T-helper 1 cell treated with Interleukin-12 subunit alpha and Interleukin-12 subunit beta and Interleukin-4 antibody, amounts not matched to agents 30 μg/mL and 1 μg/mL, for 36 hours (primary cell): ENCODE data around the gene TOP2A.

Source experiments
- H3K27ac Mint-ChIP-seq: one replicate; pipeline ENCODE4 v1.8.0; 2021; ENCODE audit warnings: mild to moderate bottlenecking, mixed read lengths
- H3K27me3 Mint-ChIP-seq: one replicate; pipeline ENCODE4 v1.8.0; 2021; ENCODE audit warnings: low read depth, mixed read lengths
- H3K36me3 Mint-ChIP-seq: one replicate; pipeline ENCODE4 v1.8.0; 2021; ENCODE audit warnings: low read depth, mixed read lengths
- H3K4me1 Mint-ChIP-seq: one replicate; pipeline ENCODE4 v1.8.0; 2021; ENCODE audit warnings: low read depth, mixed read lengths
- H3K4me3 Mint-ChIP-seq: one replicate; pipeline ENCODE4 v1.8.0; 2021; ENCODE audit warnings: mild to moderate bottlenecking, moderate library complexity, mixed read lengths
- H3K9me3 Mint-ChIP-seq: one replicate; pipeline ENCODE4 v1.8.0; 2021; ENCODE audit warnings: mixed read lengths

Gene TOP2A, protein sequence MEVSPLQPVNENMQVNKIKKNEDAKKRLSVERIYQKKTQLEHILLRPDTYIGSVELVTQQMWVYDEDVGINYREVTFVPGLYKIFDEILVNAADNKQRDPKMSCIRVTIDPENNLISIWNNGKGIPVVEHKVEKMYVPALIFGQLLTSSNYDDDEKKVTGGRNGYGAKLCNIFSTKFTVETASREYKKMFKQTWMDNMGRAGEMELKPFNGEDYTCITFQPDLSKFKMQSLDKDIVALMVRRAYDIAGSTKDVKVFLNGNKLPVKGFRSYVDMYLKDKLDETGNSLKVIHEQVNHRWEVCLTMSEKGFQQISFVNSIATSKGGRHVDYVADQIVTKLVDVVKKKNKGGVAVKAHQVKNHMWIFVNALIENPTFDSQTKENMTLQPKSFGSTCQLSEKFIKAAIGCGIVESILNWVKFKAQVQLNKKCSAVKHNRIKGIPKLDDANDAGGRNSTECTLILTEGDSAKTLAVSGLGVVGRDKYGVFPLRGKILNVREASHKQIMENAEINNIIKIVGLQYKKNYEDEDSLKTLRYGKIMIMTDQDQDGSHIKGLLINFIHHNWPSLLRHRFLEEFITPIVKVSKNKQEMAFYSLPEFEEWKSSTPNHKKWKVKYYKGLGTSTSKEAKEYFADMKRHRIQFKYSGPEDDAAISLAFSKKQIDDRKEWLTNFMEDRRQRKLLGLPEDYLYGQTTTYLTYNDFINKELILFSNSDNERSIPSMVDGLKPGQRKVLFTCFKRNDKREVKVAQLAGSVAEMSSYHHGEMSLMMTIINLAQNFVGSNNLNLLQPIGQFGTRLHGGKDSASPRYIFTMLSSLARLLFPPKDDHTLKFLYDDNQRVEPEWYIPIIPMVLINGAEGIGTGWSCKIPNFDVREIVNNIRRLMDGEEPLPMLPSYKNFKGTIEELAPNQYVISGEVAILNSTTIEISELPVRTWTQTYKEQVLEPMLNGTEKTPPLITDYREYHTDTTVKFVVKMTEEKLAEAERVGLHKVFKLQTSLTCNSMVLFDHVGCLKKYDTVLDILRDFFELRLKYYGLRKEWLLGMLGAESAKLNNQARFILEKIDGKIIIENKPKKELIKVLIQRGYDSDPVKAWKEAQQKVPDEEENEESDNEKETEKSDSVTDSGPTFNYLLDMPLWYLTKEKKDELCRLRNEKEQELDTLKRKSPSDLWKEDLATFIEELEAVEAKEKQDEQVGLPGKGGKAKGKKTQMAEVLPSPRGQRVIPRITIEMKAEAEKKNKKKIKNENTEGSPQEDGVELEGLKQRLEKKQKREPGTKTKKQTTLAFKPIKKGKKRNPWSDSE (N-terminal part only)

DNA sequence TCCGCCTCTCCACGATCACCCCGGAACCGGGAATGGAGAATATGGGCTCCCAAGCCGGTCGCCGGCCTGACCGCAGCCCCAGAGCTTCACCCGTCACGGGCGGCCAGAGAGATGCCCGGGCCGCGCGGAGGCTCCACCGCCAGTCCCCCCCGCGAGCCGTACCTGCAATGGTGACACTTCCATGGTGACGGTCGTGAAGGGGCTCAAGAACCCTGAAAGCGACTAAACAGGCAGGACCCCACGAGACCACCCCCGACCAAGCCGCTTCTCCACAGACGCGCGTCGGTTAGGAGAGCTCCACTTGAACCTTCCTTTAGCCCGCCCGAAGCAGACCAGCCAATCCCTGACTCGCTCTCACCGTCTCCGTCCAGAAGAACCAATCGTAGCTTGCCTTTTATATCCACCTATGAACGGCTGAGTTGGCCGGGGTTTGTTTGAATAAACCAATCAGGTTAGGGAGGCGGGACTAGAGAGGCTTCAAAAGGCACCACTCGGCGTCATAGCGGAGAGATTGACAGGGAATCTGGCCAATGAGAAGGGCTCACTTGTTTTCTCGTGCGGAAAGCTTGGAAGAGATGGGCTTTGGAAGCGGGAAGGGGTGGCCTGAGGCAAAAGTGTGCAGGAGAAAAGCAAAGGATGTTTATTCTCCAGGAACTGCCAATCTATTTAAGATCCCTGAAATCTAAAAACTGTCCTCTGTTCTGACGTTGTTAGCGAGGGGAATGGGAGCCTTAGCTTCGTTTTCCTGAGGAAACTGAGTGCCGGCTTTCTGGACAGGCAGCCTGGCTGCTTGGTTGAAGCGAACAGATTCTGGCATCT lies at the start of gene TOP2A:
TOP2A (minus strand) TSS at position 288 of the 819 bp plus-strand sequence; CDS start at position 183, 105 bp downstream.
- H3K27ac Mint-ChIP-seq: peak within 1 kb of the TSS; percentile 95
- peak within 1 kb of the TSS; percentile 97 for H3K4me3 Mint-ChIP-seq
- H3K9me3 Mint-ChIP-seq: no peaks in the 10 kb centered on the region
- peaks cover 11% of the 10 kb centered on the region for H3K36me3 Mint-ChIP-seq
- H3K4me1 Mint-ChIP-seq: peaks cover 32% of the 10 kb centered on the region
- H3K27me3 Mint-ChIP-seq: peaks cover 3% of the 10 kb centered on the region

DNA sequence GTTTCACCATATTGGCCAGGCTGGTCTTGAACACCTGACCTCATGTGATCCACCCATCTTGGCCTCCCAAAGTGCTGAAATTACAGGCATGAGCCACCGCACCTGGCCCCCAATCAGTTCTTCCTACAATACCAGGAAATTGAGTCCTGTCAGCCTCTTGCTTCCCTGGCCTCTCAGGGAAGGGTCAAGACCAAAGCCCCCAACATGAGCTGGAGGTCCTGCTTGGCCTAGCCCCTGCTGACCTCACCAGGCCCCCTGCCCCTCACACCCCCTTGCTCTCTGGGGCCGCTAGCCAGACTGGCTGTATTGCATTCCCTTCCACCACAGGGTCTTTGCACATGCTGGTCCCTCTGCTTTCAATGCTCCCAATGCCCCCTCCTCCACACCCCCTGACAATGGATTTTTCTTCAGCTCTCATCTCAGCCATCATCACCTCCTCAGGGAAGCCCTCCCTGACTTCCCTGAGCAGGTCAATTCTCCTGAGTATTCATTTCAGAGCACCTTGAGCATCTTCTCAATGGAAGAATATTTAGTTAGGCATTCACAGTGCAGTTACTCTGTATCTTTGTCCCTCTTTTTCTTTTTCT lies 49.7 kb upstream of the TOP2A start:
- Mint-ChIP-seq H3K36me3 (no peaks in the 10 kb centered on the region), H3K4me3 (no peak overlapping the region), H3K27ac (no peak overlapping the region), H3K27me3 (peaks cover 14% of the 10 kb centered on the region), H3K4me1 (peaks cover 5% of the 10 kb centered on the region), H3K9me3 (no peaks in the 10 kb centered on the region)

DNA sequence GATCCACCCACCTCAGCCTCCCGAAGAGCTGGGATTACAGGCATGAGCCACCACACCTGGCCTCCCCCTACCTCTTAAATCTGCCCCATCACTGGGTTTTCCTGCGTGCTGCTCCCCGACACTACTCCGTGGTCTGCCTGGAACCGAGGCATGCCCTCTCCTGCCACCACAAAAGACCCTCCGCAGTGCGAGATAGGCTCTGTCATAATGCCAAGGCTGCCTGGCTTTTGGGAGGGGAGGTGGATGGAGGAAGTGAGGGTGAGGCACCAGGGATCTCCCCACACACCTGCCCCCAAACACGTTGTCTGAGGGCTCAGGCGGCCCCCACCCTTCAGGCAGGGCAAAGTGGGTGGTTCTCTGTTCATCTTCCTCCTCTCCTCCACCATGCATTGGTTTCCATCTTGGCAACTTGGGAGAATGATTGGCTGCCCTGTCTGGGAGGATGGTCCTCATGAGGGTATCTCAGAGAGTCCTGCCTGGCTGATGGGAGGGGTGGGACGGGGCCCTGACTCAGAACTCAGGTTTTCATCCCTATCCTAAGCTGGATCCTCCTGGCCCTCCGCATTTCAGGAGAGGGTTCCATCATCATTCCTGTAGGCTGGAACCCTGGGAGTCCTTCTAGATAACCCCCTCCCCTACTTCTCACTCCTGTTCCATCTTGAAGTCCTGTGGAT lies 48.7 kb upstream of the TOP2A start:
- no peaks in the 10 kb centered on the region for H3K9me3 Mint-ChIP-seq
- H3K4me1 Mint-ChIP-seq: peaks cover 3% of the 10 kb centered on the region
- no peaks in the 10 kb centered on the region for H3K36me3 Mint-ChIP-seq
- H3K27me3 Mint-ChIP-seq: peaks cover 14% of the 10 kb centered on the region
- H3K4me3 Mint-ChIP-seq: no peak overlapping the region
- no peak overlapping the region for H3K27ac Mint-ChIP-seq

DNA sequence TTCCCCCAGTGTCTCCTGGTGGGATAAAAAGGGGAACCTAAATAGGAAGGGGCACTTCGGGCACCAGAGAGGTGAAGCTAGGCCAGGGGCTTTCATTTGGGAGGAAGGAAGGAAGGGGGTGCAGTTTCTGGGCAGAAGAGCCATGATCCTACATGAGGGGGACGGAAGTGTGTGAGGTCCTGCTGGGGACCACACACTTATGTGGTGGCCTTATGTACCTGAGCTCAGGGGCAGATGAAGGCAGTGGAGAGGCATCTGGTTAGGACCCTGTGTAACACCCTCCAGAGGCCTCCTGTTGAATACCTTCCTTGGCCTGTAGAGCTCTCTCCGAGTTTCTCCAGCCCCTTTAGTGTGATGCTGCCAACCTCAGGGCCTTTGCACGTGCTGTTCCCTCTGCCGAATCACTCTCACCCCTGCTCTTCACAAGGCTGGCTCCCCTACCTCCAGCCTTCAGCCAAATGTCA lies 46.7 kb upstream of the TOP2A start:
- no peaks in the 10 kb centered on the region for H3K36me3 Mint-ChIP-seq
- no peak overlapping the region for H3K4me3 Mint-ChIP-seq
- H3K27ac Mint-ChIP-seq: peak overlapping the region; percentile 55
- H3K9me3 Mint-ChIP-seq: no peaks in the 10 kb centered on the region
- peaks cover 1% of the 10 kb centered on the region for H3K4me1 Mint-ChIP-seq
- H3K27me3 Mint-ChIP-seq: peaks cover 10% of the 10 kb centered on the region

DNA sequence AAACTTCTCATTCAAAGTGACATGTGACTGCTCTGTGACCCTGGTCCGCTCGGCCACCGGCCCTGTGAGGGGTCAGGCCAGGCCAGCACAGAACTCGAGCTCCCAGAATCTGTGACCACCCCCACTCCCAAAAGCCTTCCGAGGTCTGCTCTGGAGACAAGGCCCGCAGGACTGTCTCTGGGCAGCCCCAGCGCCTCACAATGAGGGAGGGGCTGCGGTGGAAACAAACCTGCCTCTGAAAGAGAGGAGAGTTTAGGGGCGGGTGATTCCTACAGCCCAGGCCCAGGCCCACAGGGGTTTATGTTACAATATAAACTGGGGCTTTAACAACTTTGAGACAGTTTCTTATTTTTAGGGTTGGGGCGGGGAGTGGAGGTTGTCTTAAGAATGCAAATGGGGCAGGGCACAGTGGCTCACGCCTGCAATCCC lies 45.4 kb upstream of the TOP2A start:
- Mint-ChIP-seq H3K4me3 (no peak overlapping the region), H3K36me3 (peaks cover 6% of the 10 kb centered on the region), H3K27me3 (peaks cover 14% of the 10 kb centered on the region), H3K4me1 (peaks cover 6% of the 10 kb centered on the region), H3K9me3 (no peaks in the 10 kb centered on the region), H3K27ac (no peak overlapping the region)

DNA sequence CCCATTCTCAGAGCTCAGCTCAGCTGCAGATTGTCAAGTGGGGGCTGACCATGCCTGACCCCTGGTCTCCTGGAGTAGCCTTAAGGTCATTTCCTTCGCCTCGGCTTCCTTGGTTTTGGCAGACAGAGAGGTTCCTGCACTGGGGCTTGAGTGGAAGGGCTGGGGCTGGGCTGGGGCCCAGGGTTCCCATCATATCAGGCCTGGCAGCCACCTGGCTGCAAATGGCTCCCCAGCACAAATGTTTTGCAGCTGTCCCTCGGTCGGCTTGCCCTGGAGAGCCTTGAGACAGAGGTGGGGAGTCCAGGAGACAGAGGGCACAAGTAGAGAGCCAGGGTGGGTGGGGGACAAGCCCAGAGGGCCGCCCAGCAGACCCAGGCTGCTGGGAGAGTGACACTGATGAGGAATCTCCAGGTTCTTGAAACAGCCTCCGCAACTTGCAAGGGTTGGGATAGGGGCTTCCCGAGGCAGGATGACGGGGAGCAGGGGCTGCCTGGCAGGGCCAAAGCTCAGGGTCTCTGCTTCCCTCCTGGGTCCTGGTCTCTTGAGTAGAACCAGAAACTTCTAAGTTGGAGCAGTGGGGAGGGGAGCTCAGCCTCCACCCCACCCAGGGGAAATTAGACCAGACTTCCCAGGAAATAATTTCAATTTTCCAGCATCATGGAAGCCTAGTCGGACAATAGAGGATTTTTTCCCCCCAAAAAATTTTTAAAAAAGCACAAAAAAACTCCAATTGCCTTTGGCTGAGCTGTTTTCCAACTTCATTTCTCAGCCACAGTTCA lies 44.8 kb upstream of the TOP2A start:
- Mint-ChIP-seq H3K27me3 (peaks cover 14% of the 10 kb centered on the region), H3K4me1 (peaks cover 6% of the 10 kb centered on the region), H3K4me3 (no peak overlapping the region), H3K36me3 (peaks cover 7% of the 10 kb centered on the region), H3K9me3 (no peaks in the 10 kb centered on the region), H3K27ac (no peak overlapping the region)

DNA sequence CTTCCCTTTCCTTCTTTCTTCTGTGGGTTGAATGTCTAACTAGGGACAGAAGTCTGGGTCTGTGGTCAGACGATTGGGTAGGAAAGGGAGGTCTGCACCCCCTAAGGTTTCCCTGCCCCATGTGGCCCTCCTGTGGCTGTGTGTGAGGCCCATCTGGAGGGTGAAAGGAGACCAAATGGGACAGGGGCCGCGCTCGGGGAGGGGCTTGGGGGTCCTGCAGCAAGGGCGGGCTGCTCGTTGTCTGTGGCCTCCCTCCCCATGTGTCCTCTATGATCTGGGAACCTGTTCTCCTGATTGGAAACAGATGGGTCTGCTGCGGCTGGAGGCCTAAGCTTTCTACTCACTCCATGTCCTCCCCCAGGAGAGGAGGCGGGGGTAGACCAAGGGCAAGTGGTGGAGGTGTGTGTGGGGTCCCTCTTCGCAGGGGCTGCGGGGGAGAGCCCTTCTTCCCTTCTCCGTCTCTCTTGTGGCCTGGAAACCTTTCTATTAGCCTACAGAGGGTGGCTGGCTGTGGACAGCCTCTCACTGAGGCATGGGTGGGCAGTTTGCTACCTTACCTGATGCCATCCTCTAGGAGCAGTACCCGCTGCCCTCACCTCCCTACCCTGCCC lies 44.1 kb upstream of the TOP2A start:
- Mint-ChIP-seq H3K36me3 (peaks cover 9% of the 10 kb centered on the region), H3K27me3 (peaks cover 14% of the 10 kb centered on the region), H3K9me3 (no peaks in the 10 kb centered on the region), H3K4me3 (no peak overlapping the region), H3K27ac (no peak overlapping the region), H3K4me1 (peaks cover 6% of the 10 kb centered on the region)

DNA sequence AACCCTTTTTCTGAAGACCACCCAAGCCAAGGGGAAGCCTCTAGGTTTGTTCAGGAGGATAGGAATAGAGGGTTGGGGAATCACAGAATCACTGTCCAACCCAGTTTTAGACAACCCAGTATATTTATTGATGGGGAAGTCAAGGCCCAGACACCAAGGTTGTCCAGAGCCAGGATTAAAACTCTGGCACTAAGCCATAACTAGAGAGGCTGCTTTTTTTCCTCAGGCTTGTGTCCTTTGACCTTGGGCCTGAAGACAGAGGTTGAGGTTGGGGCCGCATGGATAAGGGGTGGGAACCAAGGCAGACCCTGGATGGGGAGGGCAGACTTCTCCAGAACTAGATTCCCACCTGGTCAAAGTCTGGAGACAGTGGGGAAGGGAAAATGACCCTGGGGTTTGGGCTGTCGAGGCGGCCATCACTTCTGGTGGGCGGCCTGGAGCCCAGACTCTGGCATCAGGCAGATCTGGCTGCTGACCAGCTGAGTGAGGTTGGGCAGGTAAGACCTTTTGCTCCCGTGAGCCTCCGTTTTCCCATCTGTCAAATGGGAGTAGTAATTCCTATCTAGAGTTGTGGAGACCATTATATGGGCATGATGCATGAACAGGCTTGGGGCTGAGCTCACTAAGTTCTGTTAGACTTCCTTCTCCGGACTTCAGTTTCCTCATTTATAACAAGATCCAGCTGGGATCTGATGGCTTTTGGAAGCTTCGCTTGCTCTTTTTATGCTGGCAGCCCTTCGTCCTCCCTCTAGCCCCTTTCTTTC lies 43.5 kb upstream of the TOP2A start:
- peaks cover 9% of the 10 kb centered on the region for H3K36me3 Mint-ChIP-seq
- H3K27me3 Mint-ChIP-seq: peaks cover 12% of the 10 kb centered on the region
- H3K27ac Mint-ChIP-seq: no peak overlapping the region
- H3K4me3 Mint-ChIP-seq: no peak overlapping the region
- H3K9me3 Mint-ChIP-seq: no peaks in the 10 kb centered on the region
- peaks cover 4% of the 10 kb centered on the region for H3K4me1 Mint-ChIP-seq

DNA sequence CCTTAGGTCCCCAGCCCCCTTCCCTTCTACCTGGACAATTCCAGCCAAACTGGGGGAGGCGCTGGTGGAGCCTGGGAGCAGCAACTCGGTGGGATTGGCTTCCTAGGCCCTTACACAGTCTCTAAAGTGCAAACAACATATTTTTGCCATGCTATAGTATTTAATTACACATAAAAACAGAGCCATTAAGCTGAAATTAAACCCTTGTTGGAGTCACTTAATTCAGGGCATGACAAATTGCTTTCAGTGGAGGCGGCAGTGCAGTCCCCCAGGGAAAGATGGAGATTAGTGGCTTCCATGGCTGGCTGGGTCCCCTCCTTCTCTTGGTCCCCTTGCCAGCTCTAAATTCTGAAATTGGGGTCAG lies 42.9 kb upstream of the TOP2A start:
- Mint-ChIP-seq H3K4me1 (peaks cover 4% of the 10 kb centered on the region), H3K27me3 (peaks cover 7% of the 10 kb centered on the region), H3K4me3 (no peak overlapping the region), H3K27ac (no peak overlapping the region), H3K36me3 (peaks cover 14% of the 10 kb centered on the region), H3K9me3 (no peaks in the 10 kb centered on the region)

DNA sequence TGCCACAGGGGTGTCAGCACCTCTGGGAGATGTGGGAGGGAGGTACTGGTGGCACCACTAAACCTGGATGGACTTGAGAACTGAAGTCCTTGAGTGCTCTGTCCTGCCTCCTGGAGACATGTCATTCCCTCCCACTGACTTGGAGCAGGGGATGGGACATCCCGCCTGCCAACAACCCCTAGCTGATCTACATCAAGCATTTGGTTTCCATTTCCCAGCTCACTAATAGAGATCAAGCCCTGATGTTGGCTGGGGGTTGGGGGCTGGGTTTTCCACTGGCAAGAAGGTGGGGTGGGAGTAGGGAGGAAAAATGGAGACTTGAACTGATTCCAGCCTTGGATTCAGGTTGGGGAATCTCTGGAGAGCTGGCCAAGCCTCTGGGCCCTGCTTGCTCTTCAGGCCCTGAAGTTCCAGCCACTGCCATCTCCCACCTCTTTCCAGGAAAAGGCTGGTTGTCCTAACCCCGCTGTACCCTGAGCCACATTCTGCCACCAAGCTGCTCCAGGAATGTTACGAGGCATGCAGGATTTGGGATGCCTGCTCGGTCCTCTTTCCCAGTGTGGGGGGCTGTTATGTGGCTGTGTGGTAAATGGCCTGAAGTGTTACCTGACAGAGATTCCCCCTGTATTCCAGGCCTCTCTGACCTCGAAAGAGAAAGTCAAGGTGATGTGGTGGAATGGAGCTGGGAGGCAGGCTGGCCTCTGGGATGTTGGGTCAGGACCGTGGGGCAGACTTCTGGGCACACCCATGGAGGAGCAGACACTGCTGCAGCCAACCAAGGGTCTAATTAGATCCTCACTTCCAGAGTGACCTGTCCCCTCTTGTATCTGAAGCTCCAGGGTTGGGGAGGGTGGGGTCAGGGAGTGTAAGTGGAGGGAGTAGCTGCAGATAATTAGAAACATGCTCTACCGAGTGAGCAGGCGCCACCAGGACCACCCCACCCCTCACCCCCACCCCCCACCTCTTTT lies 42.2 kb upstream of the TOP2A start:
- H3K4me1 Mint-ChIP-seq: peaks cover 4% of the 10 kb centered on the region
- no peak overlapping the region for H3K27ac Mint-ChIP-seq
- no peak overlapping the region for H3K4me3 Mint-ChIP-seq
- no peaks in the 10 kb centered on the region for H3K9me3 Mint-ChIP-seq
- peaks cover 16% of the 10 kb centered on the region for H3K36me3 Mint-ChIP-seq
- peaks cover 7% of the 10 kb centered on the region for H3K27me3 Mint-ChIP-seq
